ENCODE data around the gene ERLEC1. TPM values are rescaled to one million over a fixed set of nuclear protein-coding genes. Genes with fewer than 3 reads are reported as not detected.

ERLEC1 gene
- total RNA-seq, 5 donors from 2014 or later (not counting 1 experiment from before 2014, with no cell fraction given): 16.7 to 28.3 (median 25.2) TPM

DNA sequence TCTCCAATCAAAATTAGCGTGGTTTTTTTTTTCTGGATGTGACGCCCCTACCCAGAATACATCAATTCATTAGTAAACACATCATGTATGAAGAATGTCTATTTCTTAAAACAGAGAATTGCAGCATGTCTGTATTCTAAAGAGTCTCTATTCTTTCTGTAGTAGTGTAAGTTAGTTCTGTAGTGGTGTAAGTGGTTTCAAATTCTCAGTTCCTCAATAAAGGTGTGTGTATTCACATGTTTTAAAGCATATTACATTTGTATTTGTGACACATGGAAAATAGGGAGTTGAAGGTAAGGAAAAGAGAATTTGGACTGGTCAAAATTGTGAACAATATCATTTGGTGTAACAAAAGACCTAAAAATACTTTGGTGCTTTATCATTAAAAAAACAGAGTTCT is 80.9 kb downstream of the ERLEC1 start:
- Mint-ChIP-seq H3K27me3 (no peaks in the 10 kb centered on the region), H3K9me3 (no peaks in the 10 kb centered on the region), H3K4me3 (no peak overlapping the region), H3K36me3 (peaks cover 36% of the 10 kb centered on the region), H3K4me1 (peaks cover 2 to 6% (median 6%) of the 10 kb centered on the region in 3 donors), H3K27ac (no peak overlapping the region)
- no peaks in the 10 kb centered on the region for H3K27me3 ChIP-seq (replicated peaks in 1 of 2; ENCODE audit: control insufficient read depth in 2 of 2, extremely low read depth in 1 of 2, insufficient read depth in 2 of 2, low read length in 1 of 2)
- CTCF ChIA-PET: no interaction called here
- ATAC-seq (replicated peaks in 1 of 4) (no peak), DNase-seq (no peak)
- H3K4me1 ChIP-seq (ENCODE audit: control insufficient read depth in 1 of 2, extremely low read depth in 1 of 2, insufficient read depth in 2 of 2, low read length in 2 of 2): no peaks in the 10 kb centered on the region
- no peak overlapping the region for H3K27ac ChIP-seq (ENCODE audit: low read length)
- no peaks in the 10 kb centered on the region for H3K9me3 ChIP-seq
- no peak overlapping the region for H3K4me3 ChIP-seq (ENCODE audit: control insufficient read depth in 1 of 2, extremely low read depth in 1 of 2, low read length in 1 of 2)
- peaks cover 7 to 55% of the 10 kb centered on the region in 2 donors for H3K36me3 ChIP-seq (ENCODE audit: control insufficient read depth in 2 of 2, extremely low read depth in 1 of 2, insufficient read depth in 1 of 2, low read length in 1 of 2)
- no CpG with 5 or more reads among the region's 2 CpGs for WGBS (ENCODE audit: insufficient coverage)
- POLR2A ChIA-PET: interaction anchor here in 1 of 2 donors (0.6 kb wide), 1 partner anchor 259 kb away, joined by 7 read pairs; no protein-coding TSS in a partner anchor

Other genes starting within 250 kb of the ERLEC1 start
- 1 to 10 TPM; 1.4 to 3.7 (median 2.7) TPM for gene CHAC2, start 19.2 kb upstream of the ERLEC1 start, total RNA-seq
- 10 to 100 TPM; 27.5 to 36.4 (median 30.7) TPM for gene ASB3, start 91 bp upstream of the ERLEC1 start, total RNA-seq
- 1 to 10 TPM; 2.3 to 3.4 (median 3.0) TPM for gene GPR75, start 72.9 kb downstream of the ERLEC1 start, total RNA-seq
- gene PSME4, start 183.9 kb downstream of the ERLEC1 start, total RNA-seq: 10 to 100 TPM; 39.8 to 87.4 (median 44.6) TPM